AG09309 (cell line): ENCODE measurements around the gene IDH3B.
"Not testable (repeated sequence)": the region's sequence is repeated elsewhere in the genome, so short reads cannot be mapped to it uniquely, and the experiment has no call there.

Source experiments
- DNase-seq: peaks from one replicate; pipeline ENCODE4 v3.0.0-alpha.2; 2010; ENCODE audit warnings: low read depth
- H3K4me3 ChIP-seq: 2 replicates; pipeline ENCODE4 v1.5.1; 2011; ENCODE audit warnings: mild to moderate bottlenecking, low read depth, low read length, moderate library complexity; ENCODE audit not compliant: control insufficient read depth
- CTCF ChIP-seq: IDR thresholded peaks from 2 replicates; pipeline ENCODE4 v1.5.1; 2011; ENCODE audit warnings: mild to moderate bottlenecking, low read depth, low read length, inconsistent platforms; ENCODE audit not compliant: insufficient read depth, control insufficient read depth; ENCODE audit errors: missing control alignments

IDH3B gene

DNA sequence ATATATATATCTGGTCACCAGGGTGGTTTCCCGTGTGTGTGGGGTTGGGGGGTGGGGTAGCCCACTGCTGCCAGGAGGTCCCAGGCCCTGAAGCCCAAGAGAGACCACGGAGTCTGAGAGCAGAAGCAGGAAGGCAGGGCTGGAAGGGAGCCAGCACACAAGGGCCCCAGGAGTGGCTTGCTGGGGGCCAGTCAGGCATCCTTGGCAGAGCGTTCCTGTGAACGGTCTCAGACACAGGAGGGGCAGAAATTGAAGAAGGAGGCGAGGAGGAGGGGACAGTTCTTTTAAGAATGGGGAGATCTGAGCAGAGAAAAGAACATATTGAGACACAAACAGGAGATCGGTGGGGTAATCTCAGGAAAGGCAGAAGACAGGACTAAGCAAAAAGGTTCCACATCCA lies 26.7 kb upstream of the IDH3B start:
- H3K4me3 ChIP-seq = no peak overlapping the region
- no peak for TF ChIP-seq CTCF
- no peak for DNase-seq

DNA sequence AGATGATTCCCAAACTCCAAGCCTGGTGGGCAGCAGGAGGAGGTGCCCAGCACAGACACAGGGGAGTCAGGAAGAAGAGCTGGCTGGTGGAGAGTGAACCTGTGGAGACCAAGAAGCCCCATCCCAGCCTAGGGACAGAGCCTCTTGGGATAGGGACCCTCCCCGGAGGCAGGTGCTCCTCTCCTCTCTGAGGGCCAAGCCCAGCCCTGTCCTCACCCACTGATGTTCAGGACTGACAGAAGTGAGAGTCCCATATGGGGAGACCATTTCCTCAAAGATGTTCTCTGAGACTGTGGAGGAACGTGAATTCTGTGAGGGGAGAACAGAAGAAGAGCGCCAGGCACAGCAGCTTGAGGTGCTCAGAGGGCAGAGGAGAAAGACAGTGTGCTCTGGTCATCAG lies 26.2 kb upstream of the IDH3B start:
- DNase-seq = no peak
- no peak for TF ChIP-seq CTCF
- H3K4me3 ChIP-seq = no peak overlapping the region

DNA sequence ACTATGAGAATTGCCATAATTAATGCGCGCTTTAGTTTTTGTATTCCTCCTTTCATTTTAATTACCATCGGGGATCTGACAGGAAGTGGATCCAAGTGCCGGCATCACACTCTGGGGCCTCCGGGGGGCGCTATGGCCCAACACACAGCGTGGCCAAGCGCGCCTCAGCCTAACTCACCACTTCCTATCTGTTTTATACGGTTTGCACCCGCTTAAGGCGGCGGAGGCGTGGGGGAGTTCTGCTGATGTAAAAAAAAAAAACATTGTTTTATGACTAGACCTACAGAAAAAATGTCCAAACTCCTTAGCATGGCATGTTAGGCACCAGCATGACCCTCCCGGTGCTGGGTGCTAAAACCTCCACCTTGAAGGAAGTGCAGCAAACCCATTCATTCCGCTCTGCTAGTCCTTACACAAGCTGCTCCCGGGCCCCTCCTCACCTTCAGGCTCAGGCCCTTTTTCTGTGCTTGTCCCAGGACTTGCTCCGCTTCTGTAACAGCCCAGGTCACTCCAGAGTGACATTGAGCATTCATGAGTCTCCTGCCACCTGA lies 24.1 kb upstream of the IDH3B start:
- H3K4me3 ChIP-seq = no peak overlapping the region
- peak; percentile 46 for TF ChIP-seq CTCF
- DNase-seq = no peak

- no peak for DNase-seq
- no peak overlapping the region for H3K4me3 ChIP-seq
- no peak for TF ChIP-seq CTCF
These were observed 23.5 kb upstream of the IDH3B start for GRCh38 chr20:2687514-2687913.

- DNase-seq, H3K4me3 ChIP-seq: not testable (repeated sequence)
These were observed 20.8 kb upstream of the IDH3B start for GRCh38 chr20:2684817-2685216.

GRCh38 chr20:2682040-2682439 lies 18.0 kb upstream of the IDH3B start:
- DNase-seq, H3K4me3 ChIP-seq: not testable (repeated sequence)

DNA sequence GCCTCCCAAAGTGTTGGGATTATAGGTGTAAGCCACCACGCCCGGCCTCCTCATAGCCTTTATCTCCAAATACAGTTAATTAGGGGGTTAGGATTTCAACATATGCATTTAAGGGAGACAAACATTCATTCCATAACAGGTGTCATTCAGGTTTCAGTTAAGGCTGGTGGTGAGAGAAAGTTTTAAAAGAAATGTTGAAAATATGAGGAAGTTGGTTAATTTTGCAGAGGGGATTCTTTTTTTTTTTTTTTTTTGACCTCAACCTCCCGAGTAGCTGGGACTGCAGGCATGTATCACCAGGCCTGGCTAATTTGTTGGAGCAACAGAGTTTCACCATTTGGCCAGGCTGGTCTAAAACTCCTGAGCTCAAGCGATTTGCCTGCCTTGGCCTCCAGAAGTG lies 16.0 kb upstream of the IDH3B start:
- no peak overlapping the region for H3K4me3 ChIP-seq
- no peak for DNase-seq
- TF ChIP-seq CTCF = no peak

- TF ChIP-seq CTCF = no peak
- H3K4me3 ChIP-seq = no peak overlapping the region
- no peak for DNase-seq
These were observed 9.4 kb upstream of the IDH3B start for GRCh38 chr20:2673453-2673852.
